ENCODE results near the gene HACD3.

DNA sequence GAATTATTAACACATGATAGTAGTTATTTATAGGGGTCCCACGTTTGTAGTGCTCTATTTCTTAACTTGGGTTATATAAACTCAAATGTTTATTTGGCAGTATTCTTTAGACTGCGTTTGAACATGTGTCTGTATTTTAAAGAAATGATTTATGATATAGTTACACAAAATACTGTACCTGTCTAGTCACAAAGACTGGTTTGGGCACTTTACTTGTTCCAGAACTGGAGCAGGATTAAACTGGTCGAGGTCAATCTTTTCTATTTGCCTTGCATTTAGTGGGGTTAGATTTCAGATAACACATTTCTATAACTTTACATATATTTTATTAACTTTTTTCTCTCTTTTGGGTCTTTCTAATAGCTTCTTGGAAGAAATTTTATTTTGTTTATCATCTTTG lies 39.5 kb downstream of the HACD3 start:
- TF ChIP-seq, protein P1, sequence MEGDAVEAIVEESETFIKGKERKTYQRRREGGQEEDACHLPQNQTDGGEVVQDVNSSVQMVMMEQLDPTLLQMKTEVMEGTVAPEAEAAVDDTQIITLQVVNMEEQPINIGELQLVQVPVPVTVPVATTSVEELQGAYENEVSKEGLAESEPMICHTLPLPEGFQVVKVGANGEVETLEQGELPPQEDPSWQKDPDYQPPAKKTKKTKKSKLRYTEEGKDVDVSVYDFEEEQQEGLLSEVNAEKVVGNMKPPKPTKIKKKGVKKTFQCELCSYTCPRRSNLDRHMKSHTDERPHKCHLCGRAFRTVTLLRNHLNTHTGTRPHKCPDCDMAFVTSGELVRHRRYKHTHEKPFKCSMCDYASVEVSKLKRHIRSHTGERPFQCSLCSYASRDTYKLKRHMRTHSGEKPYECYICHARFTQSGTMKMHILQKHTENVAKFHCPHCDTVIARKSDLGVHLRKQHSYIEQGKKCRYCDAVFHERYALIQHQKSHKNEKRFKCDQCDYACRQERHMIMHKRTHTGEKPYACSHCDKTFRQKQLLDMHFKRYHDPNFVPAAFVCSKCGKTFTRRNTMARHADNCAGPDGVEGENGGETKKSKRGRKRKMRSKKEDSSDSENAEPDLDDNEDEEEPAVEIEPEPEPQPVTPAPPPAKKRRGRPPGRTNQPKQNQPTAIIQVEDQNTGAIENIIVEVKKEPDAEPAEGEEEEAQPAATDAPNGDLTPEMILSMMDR (IDR thresholded peaks at IDR 0.05; ENCODE audit: low read depth, low read length): no peak
- no peak for TF ChIP-seq EZH2phosphoT487 (IDR thresholded peaks at IDR 0.05; ENCODE audit: low read depth)

Measured in OCI-LY3 (cell line).